DMS 273 (cell line): ENCODE results near the gene KHSRP.

Experiments
- DNase-seq: peaks from one replicate; lab custom pipeline; 2025; ENCODE audit not compliant: unreplicated experiment; lab: John Stamatoyannopoulos, UW

The KHSRP gene, protein sequence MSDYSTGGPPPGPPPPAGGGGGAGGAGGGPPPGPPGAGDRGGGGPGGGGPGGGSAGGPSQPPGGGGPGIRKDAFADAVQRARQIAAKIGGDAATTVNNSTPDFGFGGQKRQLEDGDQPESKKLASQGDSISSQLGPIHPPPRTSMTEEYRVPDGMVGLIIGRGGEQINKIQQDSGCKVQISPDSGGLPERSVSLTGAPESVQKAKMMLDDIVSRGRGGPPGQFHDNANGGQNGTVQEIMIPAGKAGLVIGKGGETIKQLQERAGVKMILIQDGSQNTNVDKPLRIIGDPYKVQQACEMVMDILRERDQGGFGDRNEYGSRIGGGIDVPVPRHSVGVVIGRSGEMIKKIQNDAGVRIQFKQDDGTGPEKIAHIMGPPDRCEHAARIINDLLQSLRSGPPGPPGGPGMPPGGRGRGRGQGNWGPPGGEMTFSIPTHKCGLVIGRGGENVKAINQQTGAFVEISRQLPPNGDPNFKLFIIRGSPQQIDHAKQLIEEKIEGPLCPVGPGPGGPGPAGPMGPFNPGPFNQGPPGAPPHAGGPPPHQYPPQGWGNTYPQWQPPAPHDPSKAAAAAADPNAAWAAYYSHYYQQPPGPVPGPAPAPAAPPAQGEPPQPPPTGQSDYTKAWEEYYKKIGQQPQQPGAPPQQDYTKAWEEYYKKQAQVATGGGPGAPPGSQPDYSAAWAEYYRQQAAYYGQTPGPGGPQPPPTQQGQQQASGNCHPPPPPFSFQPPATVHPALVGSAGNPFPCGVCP

DNA sequence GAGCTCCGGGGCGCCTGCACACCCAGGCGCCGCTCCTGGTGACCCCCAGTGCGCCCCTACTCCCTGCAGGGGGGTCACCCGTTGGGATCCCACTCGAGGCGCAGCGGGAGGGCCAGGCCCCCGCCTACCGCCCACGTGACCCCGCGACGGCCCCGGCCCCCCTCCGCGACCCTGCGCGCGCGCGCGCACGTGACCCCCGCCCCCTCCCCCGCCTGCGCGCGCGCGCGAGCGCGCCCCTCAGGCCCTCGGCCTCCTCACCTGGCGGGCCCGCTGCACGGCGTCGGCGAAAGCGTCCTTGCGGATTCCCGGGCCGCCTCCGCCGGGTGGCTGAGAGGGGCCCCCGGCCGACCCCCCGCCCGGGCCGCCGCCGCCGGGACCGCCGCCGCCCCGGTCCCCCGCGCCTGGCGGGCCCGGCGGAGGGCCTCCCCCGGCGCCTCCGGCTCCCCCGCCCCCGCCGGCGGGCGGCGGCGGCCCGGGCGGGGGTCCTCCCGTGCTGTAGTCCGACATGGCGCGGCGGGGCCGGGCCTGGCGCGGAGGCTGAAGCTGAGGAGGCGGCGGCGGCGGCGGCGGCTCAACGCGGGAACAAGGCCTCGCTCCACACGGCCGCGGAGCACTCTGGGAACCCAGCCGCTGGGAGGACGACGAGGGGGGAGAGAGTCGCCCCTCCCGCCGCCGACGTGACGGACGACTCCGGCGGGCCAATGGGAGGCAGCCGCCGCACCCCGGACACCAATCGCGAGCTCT lies at the start of gene KHSRP:
TSS of gene KHSRP (minus strand) at position 617 of the 744 bp plus-strand sequence. CDS start at position 507, 110 bp downstream.
- DNase-seq: peak; percentile 68

DNA sequence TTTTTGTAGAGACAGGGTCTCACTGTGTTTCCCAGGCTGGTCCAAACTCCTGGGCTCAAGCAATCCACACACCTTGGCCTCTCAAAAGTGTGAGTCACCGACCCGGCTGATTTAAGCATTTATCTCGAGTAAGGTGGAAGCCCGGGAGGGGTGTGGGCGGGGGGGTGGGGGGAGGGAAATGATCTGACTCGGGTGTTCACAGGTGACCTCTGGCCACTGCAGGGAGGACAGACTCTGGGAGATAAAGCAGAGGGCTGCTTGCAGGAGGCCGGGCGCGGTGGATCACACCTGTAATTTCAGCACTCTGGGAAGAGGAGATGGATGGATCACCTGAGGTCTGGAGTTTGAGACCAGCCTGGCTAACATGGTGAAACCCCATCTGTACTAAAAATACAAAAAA lies 49.0 kb upstream of the KHSRP start:
- no peak for DNase-seq

DNA sequence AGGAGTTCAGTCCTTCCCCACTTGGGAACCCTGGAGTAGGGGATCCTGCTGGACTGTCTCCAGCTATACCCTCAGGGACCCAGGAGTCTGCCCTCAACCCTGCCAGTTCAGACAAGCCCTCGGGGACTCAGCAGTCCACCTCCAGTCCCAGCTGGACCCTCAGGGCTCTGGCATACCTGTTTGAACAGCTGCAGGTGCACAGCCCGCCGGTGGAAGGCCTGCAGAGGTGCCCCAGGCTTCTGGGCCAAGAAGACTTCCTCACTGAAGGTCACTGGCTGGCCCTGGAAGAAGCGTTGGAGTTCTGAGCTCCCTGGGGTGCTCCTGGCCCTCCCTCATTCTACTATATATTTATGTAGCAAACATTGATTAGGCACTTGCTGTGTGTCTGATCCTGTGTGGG lies 48.1 kb upstream of the KHSRP start:
- no peak for DNase-seq

DNA sequence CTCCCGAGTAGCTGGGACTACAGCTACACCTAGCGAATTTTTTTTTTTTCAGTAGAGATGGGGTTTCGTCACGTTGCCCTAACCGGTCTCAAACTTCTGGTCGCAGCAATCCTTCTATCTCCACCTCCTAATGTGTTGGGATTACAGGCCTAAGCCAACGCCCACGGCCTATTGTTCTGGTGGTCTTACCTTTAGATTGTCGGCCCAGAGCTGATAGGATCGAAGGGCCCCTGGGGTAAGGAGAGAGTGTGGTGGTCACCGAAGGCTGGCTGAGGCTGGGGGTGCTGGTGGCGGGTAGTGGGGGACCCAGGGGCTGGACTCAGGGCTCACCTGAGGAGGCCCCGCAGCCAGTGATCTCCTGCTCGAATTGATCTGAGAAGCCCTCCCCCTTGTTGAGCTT lies 46.5 kb upstream of the KHSRP start:
- DNase-seq: no peak

DNA sequence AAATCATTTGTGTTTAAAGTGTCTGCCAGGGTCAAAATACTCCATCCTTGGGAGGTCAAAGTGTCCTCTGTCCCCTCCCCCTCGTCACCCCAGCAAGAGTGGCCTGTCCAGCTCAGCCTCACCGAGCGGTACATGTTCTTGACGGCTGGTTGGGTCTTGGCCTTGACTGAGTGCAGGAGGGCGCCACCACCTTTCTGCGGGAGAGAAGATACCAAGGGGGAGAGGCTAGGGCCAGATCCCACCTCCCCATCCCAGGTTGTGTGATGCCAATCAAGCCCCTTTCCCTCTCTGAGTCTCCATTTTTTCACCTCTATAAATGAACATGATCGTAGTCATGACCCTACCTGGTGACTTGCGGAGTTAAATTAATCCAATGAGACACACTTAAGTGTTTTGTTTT lies 45.6 kb upstream of the KHSRP start:
- no peak for DNase-seq

DNA sequence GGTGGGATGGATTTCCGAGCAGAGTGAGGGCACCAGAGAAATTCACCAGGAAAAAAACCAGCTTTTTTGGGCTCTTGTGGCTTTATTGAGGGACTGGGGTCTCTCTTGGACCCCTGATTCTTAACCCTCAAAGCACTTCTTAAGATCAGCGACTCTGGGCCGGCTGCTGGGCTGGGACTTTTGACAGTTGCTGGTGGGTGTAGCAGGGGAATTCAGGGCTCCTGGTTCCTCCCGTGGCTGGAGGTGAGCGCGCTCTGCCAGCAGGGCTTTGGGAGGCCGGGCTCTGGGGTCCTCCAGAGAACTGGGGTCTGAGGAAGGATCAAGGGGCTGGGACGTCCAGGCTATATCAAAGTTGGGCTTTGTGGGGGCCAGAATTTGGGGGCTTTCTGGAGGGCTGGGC lies 42.8 kb upstream of the KHSRP start:
- no peak for DNase-seq

DNA sequence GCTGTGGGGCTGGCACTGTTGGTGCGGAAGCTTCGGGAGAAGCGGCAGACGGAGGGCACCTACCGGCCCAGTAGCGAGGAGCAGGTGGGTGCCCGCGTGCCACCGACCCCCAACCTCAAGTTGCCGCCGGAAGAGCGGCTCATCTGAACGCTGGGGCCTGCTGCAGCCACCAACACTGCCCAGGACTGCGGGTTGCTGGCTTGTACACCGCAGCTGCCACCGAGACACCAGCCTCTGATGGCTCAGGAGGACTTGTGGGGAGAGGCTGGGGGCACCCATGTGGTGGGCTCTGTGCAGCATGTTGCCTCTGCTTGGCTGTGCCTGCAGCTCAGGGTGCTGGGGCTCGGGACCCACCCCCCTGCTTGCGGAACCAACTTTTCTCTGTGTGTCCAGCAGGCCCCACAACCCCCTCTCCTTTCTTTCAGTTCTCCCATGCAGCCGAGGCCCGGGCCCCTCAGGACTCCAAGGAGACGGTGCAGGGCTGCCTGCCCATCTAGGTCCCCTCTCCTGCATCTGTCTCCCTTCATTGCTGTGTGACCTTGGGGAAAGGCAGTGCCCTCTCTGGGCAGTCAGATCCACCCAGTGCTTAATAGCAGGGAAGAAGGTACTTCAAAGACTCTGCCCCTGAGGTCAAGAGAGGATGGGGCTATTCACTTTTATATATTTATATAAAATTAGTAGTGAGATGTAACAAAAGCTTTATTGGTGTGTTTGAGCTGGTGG lies 42.1 kb upstream of the KHSRP start:
- no peak for DNase-seq

DNA sequence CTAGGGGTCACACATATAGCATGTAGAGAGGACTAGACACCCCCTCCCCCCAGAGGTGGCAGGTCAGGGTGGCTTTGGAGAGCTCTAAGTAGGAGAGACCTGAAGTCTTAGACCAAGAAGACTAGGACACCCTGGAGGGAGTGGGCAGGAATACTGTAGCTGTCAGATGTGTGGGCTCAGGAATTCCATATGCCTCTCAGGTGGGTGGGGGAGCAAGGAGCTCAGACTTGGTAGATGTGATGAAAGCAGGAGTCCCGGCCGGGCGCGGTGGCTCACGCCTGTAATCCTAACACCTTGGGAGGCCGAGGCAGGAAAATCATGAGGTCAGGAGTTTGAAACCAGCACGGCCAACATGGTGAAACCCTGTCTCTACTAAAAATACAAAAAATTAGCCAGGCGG lies 41.1 kb upstream of the KHSRP start:
- DNase-seq: no peak

DNA sequence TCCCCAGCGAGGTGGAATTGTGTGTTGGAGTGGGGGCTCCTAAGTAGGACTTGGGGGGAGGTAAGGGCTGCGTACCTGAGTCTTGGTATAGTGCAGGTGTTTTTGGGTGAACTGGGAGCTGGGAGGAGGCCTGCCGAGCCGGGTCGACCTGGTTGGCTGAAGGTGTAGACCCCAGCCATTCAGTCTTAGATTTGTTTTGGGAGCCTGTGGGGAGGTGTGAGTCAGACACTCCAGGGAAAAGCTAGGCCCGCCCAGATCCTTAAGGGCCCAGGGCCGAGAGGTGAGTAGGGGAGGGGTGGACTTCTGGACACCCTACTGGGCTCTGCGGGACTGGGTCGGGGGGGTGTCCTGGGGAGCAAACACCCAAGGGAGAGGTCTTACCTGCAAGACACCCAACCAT lies 40.4 kb upstream of the KHSRP start:
- DNase-seq: no peak

DNA sequence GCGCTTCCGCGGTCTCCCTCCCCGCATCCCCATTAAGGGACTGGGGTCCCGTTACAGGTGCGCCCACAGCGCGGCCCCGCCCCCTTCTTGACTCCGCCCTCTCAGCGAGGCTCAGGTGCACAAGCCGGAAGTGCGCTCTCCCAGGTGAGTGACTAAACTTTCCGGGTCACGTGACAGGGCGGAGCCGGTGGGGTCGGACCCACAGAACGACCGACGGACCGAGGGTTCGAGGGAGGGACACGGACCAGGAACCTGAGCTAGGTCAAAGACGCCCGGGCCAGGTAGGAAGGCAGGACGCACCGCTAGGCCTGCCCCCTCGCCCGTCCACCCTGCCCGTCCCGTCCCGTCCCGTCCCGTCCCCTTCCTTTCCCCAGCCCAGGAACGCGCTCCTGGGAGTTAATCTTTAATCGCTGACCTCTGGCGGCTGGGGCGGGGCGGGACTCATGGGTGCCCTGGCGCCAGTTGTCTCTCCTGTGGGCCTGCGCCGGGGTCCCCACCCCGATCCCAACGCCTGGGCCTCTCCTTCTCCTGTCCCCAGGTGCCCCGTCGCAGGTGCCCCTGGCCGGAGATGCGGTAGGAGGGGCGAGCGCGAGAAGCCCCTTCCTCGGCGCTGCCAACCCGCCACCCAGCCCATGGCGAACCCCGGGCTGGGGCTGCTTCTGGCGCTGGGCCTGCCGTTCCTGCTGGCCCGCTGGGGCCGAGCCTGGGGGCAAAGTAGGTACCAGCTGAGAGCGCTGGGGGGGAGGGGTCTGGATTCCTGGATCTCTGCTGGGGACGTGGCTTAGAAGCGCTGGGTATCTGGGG lies 39.7 kb upstream of the KHSRP start, which contains the start of gene CRB3:
TSS of gene CRB3 (plus strand) at position 202 of the 804 bp plus-strand sequence. CDS start at position 633, 431 bp downstream.
- DNase-seq: no peak

DNA sequence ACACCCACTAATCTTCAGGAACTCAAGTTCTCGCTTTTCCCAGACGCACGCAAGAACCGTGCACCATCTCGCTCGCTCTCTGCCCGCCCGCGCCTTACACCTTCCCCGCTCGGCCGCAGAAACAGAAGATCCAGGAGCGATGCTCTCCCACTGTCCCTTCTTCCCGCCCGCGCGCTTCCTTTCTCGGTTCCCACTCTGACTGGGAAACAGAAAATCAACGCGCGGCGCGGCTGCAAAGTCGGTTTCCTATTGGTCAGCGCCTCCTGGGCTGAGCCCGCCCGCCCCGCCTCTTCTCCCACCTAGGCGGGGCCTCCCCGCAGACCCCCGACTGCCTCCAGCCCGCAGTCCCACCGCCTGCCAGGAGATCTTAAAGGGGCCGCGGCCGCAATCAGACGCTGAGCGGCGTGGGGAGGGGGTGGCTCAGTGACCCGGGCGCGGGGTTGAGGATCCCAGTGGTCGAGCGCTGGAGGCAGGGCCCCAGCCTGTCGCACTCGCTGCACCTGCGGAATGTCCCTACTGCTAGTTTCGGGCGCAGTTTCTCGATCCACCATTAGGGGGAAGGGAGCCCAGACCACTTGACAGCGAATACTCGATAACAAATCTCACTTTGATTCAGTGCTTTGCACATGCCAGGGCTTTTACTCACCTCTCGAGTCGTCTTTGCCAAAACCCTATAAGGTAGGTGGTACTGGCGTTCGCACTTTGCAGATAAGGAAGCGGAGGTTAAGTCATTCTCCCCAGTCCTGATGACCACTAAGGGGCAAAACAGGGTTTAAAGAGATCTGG lies 35.7 kb upstream of the KHSRP start:
- DNase-seq: peak; percentile 100

DNA sequence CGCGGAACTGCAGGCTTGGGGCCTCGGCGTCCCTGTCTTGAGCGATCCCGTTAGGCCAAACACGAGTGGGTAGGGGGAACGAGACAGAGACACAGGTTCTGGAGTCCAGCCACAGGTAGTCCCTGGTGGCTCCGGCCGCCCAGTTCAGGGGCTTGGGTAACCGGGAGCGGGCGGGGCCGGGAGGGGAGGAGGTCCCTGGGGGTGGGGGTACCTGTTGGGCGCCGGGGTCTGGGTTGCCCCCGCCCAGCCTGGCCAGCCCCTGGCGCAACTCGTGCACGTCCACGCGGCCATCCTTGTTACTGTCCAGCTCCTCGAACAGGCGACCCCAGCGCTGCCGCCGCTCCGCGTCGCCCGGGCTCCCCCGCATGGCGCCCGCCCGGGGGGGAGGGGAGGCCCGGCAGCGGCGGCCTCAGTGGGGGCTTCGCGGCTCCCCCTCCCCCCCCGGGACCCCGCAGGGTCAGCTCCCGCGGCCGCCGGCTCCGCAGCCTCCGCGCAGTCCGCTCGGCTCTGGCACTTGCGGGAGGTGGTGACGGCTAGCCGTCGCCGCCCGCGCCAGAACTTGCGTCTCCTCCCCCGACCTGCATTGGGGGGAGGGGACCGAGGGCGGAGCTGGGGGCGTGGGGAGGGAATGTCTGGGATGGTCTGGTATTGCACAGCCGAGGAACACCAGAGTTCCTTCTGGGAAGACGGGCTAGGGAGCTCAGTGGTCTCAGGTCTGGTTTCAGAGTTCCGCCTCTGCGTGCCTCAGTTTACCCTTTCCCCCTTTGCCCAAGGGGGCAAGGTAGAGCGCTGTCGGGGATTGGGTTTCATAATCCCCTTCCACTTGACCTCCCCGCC lies 34.9 kb upstream of the KHSRP start, which contains the start of gene SLC25A23:
TSS of gene SLC25A23 (minus strand) at position 531 of the 837 bp plus-strand sequence. CDS start at position 367, 164 bp downstream.
- DNase-seq: peak; percentile 86

DNA sequence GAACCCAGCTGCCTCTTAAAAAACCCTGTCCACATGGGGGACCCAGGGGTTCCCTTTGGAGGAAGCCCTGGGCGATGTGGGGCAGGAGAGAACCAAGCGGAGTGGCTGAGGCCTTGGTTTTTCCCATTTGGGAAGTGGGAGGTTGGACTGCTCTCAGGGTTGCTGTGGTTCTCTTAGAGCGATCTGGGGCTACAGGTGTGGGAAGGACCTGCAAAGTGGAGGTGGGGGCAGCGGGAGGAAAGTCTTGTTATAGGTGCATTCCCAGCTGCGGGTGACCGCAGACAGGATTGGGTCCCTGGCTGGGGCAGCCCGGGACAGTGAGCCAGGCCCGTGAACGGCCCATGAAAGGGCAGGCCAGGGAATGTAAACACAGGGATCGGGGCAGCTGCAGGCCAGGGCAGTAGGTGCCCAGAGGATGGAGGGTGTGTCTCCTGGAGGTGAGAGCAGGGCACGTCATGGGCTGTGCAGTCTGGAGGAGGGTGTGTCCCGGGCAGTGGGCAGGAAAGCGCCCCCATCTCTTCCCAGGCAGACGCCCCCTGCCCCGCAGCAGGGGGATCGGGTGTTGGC lies 34.2 kb upstream of the KHSRP start:
- DNase-seq: no peak

DNA sequence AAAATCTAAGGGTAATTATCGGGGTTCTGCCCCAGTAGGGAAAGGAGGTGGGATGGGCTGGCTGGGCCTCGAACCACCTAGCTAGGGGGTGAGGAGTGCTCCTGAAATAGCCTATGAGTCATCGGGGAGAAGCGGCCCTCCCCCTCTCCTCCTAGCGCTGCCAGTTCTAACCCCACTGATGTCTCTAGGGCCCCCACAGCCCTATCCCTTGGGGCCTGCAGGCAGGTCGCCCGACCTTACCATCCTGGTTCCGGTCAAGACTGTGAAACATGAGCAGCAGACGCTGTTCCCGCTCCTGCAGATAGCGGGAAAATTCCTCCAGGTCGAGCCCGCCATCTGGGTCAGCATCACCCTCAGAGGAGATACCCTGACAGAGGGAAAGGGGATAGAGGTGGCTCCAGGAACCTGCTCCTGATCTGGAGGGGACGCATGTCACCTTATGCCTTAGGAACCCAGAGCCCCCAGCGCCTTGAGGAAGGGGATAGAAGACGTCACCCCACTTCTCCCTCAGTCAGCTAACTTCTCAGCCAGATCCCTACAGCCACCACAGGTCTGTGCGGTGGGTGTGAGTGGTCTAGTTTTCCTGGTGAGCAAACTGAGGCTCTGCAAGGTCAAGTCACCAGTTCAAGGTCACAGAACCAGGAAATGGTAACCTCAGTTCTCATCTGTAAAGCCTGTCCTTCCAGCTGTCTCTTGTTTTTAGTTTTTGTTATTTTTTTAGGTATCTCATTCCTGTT lies 33.5 kb upstream of the KHSRP start:
- no peak for DNase-seq

DNA sequence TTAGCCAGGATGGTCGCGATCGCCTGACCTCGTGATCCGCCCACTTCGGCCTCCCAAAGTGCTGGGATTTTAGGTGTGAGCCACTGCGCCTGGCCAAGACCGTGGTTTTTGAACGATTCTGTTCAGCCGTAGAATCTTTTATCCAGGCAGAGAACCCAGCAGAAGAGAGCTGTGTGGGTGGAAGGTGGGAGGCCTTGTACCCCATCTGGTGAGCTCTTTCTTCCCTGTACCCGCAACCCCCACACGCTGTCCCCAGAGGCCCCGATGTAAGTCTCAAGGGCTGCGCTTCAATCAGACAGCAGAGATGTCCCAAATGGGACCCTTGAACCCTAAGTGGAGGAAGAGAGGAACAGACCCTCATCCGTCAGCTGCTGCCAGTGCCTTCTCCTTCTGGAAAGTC lies 31.3 kb upstream of the KHSRP start:
- no peak for DNase-seq

DNA sequence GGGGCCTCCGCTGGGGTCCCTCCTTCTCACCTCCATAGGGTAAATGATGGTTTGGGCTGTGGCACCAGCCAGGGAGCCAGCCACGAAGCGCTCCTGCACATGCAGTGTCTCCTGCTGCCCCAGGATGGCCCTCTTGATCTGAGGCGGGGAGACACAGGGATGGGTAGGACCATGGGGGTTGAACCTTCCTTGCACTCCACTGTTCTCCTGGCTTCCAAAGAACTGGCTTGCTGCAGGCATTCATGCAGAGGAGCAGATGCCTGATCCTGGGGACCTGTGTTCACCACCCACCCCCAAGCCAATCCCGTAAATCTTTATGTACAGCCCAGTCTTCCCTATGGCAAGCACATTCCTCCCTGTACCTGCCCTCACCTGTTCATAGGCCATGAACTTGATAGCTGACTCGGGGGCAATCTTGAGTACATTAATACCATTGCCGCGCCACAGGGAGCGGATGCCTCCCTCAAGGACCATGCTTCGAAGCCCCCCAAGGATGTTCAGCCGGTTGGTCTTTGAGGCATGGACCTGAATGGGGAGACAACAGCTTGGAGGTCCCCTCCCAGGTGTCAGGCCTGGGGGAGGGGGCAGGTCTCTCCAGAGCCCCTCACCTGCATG lies 29.4 kb upstream of the KHSRP start:
- no peak for DNase-seq

DNA sequence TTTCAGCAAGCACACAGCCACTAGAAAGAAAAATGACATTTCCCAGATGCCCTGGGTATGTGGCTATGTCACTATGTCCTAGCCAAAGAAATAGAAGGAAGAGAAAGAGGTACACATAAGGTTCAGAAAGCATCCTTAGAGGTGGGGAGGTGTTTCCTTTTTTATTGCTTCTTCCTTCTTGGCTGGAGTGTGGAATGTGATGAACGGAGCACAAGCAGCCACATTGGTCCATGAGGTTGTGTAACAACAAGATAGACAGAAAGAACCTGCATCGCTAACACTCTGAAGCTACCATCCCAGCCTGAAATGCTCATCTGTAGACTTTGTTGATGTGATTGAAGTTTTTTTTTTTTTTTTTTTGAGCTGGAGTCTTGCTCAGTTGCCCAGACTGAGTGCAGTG lies 28.3 kb upstream of the KHSRP start:
- DNase-seq: no peak
